Choroid plexus epithelial cell (primary cell): Measurements from ENCODE around the gene CHD9.
"Not testable (repeated sequence)": the region's sequence is repeated elsewhere in the genome, so short reads cannot be mapped to it uniquely, and the experiment has no call there.

Experiments used
- DNase-seq: peaks from one replicate; pipeline ENCODE4 v3.0.0-alpha.2; 2010; ENCODE audit warnings: low read depth
- H3K4me3 ChIP-seq: 2 replicates; pipeline ENCODE4 v1.5.1; 2011; ENCODE audit warnings: low read depth, mild to moderate bottlenecking, control low read depth, low read length, moderate library complexity
- TF ChIP-seq, protein P1 (sequence below): conservative IDR thresholded peaks from 2 replicates; pipeline ENCODE4 v1.5.1; 2011; ENCODE audit warnings: low read depth, mild to moderate bottlenecking, control low read depth, inconsistent platforms, low read length, moderate library complexity

CHD9 gene

DNA sequence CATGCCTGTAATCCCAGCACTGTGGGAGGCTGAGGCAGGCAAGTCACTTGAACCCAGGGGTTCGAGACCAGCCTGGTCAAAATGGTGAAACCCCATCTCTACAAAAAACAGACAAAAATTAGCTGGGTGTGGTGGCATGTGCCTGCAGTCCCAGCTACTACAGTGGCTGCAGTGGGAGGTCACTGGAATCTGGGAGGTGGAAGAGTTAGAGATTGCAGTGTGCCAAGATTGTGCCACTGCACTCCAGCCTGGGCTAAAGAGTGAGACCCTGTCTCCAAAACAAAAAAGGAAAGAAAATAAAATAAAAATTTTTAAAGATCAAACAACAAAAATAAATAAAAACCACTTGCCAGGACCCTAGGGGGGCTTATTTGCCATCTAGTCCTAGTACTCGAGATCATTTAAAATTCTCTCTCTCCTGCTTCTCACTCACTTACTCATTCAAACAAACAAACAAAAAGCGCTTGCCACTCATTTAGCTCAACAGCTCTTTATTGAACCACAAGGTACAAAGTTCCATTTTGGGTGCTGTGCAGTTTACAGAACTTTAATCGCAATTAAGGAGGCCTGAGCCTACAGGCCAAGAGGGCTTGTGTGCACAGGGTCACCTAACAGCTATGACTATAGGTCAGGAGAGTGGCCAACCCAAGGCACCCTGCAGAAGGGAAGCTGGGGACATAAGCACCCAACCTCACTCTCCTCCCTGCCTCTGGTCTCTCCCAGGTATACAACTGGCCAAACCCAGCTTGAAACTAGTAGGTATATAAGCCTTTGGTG is 6.5 kb upstream of the CHD9 start:
- TF ChIP-seq, protein P1, sequence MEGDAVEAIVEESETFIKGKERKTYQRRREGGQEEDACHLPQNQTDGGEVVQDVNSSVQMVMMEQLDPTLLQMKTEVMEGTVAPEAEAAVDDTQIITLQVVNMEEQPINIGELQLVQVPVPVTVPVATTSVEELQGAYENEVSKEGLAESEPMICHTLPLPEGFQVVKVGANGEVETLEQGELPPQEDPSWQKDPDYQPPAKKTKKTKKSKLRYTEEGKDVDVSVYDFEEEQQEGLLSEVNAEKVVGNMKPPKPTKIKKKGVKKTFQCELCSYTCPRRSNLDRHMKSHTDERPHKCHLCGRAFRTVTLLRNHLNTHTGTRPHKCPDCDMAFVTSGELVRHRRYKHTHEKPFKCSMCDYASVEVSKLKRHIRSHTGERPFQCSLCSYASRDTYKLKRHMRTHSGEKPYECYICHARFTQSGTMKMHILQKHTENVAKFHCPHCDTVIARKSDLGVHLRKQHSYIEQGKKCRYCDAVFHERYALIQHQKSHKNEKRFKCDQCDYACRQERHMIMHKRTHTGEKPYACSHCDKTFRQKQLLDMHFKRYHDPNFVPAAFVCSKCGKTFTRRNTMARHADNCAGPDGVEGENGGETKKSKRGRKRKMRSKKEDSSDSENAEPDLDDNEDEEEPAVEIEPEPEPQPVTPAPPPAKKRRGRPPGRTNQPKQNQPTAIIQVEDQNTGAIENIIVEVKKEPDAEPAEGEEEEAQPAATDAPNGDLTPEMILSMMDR, result no peak
- DNase-seq, result no peak
- no peak overlapping the region for H3K4me3 ChIP-seq

DNA sequence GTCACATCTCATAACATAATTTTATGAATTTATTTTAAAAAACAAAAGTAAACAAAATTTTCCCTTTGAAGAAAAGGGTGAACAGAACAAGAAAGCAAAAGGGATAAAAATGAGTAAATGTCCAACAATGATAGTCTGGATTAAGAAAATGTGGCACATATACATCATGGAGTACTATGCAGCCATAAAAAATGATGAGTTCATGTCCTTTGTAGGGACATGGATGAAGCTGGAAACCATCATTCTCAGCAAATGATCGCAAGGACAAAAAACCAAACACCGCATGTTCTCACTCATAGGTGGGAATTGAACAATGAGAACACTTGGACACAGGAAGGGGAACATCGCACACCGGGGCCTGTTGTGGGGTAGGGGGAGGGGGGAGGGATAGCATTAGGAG is 3.5 kb upstream of the CHD9 start:
- H3K4me3 ChIP-seq, DNase-seq: not testable (repeated sequence)

DNA sequence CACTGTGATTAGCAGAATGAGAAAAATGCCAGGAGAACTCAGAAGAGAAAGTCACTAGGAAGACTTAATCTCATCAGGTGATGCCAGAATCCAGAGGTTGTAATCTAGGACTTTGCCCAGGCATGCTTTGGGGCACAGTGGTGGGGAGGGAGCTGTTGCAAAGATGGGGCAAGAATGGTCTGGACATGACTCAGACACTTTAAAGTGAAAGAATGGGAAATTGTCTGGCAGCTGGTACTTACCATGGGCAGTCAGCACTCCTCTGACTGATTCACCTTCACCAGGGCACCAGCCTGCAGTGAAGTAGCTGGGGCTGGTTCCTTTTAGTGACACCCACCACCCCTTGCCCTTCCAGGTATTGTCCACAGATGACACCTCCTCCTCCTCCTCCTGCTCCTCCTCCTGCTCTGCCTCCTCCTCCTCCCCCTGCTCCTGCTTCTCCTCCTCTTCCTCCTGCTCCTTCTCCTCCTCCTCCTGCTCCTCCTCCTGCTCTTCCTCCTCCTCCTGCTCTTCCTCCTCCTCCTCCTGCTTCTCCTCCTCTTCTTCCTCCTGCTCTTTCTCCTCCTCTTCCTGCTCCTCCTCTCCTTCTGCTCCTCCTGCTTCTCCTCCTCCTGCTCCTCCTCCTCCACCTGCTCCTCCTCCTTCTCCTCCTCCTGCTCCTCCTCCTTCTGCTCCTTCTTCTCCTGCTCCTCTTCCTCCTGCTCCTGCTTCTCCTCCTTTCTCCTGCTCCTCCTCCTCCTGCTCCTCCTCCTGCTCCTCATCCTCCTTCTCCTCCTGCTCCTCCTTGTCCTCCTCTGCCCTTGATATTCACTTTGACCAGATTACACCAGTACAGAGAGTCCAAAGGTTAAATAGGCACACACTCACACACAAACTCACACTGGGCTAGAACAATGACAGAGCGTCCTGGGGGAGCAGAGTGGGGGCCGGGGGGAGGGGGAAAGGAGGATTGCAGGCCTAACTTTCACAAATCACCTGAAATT is 2.0 kb upstream of the CHD9 start, which contains the start of gene CHD9NB:
Gene CHD9NB (minus strand): TSS at position 379 of the 983 bp plus-strand sequence. CDS start 8,739 bp downstream, outside the sequence.
- peak within 1 kb of the TSS; percentile 47 for H3K4me3 ChIP-seq
- TF ChIP-seq, protein P1, result no peak
- DNase-seq, result peak; percentile 83

DNA sequence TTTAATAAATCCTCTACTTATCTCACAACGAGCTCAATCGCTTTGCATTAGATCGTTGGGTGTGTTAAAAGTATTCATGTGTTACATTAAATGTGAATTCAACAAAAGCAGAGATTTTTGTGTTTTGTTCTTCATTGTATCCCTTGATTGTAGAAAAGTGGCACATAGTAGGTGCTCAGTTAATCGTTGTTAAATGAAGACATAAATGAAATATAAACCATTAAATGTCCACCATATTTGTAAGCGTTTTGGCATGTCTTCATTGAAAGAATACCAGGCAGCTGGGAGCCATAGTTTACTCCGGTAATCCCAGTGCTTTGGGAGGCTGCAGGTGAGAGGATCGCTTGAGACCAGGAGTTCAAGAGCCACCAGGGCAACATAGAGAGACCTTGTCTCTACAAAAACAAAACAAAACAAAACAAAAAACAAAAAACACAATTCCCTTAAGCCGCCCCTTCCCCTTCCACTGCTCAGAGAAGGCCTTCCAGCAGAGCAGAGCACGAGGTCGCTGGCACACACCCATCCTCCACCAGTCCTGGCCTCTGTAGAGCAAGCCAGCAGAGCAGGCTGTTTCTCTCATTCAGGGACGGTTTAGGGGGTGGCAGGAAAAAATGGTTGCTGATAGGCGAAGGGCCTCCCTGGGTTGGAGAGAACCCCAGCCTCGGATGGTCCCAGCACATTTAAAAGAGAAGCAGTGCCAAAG is 673 bp upstream of the CHD9 start:
- DNase-seq, result peak; percentile 46
- H3K4me3 ChIP-seq, result peak overlapping the region; percentile 70
- TF ChIP-seq, protein P1, result no peak

DNA sequence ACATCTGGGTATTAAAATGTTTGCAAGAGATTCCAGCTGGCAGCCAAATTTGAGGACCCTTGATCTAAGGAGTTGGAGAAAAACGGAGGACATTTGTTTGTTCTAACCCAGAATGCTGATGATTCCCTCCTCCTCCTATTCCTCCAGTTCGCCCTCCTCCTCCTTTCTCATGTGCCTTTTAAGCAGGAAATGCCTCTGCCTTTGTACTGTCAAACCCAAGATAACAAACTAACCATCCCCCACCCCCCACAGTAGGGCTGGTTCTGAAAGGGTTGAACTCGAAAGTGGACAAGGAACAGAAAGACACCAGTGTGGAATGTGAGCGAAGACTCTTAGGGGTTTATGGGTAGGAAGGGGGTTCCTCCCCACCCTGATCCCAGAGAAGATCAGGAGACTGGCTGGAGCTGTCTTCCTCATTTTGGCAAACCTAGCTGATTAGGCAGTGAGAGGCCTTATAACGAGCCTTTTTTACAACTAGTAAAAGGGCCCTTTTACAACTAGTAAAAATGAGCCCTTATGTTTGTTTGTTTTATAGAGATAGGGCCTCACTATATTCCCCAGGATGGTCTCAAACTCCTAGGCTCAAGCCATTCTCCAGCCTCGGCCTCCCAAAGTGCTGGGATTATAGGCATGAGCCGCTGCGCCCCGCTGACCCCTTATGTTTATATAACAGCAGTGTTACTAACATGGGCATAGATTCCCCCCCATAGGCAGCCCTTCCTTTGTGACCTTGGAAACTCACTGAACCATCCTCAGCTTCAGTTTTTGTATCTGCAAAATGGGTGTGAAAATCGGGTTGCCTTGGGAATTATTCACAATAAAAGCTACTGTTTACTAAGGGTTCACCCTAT is 975 bp downstream of the CHD9 start:
- TF ChIP-seq, protein P1, result no peak
- DNase-seq, result peak; percentile 92
- H3K4me3 ChIP-seq, result peak overlapping the region; percentile 70

DNA sequence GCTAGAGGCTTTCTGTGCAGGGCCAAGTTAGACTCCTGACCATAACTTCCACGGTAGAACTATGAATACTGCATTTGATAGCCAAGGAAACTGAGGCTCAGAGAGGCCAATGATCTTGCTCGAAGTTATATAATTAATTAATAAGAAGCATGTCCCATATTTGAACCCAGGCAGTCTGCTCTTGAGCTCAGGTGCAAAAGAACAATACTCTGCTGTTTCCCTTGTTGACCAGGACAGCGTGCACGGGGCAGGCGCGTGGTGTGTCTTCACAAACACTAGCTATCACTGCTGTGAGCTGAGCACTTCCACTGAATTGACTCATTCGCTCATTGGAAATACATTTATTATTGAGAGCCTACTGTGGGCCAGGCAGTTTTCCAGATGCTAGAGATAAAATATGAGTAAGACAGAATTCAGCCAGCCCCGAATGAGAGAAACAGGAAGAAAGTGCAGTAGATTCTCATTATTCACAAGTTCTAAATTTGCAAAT is 1.6 kb downstream of the CHD9 start:
- peak; percentile 70 for DNase-seq
- H3K4me3 ChIP-seq, result no peak overlapping the region
- TF ChIP-seq, protein P1, result no peak
